ENCODE measurements around the gene UNC13A.

The UNC13A gene

GRCh38 chr19:17655751-17656472 is 32.2 kb downstream of the UNC13A start:
- no peak for TF ChIP-seq EZH2 (IDR thresholded peaks at IDR 0.05; ENCODE audit: borderline replicate concordance, low read depth, low read length, severe bottlenecking)
- no peak for TF ChIP-seq CTCF (IDR thresholded peaks at IDR 0.05; ENCODE audit: borderline replicate concordance, extremely low read depth, low read length, poor library complexity, severe bottlenecking)
- no peak overlapping the region for H3K27ac ChIP-seq (ENCODE audit: low read length)
- no peak for ATAC-seq (ENCODE audit: insufficient read depth, low read depth)
- H4K20me1 ChIP-seq (ENCODE audit: insufficient read depth, low read length), result no peaks in the 10 kb centered on the region
- no peaks in the 10 kb centered on the region for H3K27me3 ChIP-seq (ENCODE audit: insufficient read depth, low read length, poor library complexity)
- no peak overlapping the region for H2AFZ ChIP-seq (ENCODE audit: low read depth, low read length)
- H3K79me2 ChIP-seq (ENCODE audit: insufficient read depth, low read length), result no peaks in the 10 kb centered on the region
- no peak overlapping the region for H3K9ac ChIP-seq (ENCODE audit: low read depth, low read length)
- DNase-seq, result no peak
- no peak overlapping the region for H3K4me2 ChIP-seq (ENCODE audit: insufficient read depth, low read length)
- H3K4me3 ChIP-seq (ENCODE audit: low read depth in 1 of 2, low read length in 2 of 2), result no peak overlapping the region
- no peaks in the 10 kb centered on the region for H3K36me3 ChIP-seq (ENCODE audit: insufficient read depth, low read length)
- no peaks in the 10 kb centered on the region for H3K4me1 ChIP-seq (ENCODE audit: insufficient read depth, low read length)
- H3K9me3 ChIP-seq (ENCODE audit: insufficient read depth, low read length, severe bottlenecking), result no peaks in the 10 kb centered on the region

GRCh38 chr19:17654993-17655392 is 33.2 kb downstream of the UNC13A start:
- no peaks in the 10 kb centered on the region for H3K4me1 ChIP-seq (ENCODE audit: insufficient read depth, low read length)
- no peak overlapping the region for H3K4me3 ChIP-seq (ENCODE audit: low read depth in 1 of 2, low read length in 2 of 2)
- H3K36me3 ChIP-seq (ENCODE audit: insufficient read depth, low read length), result no peaks in the 10 kb centered on the region
- no peaks in the 10 kb centered on the region for H4K20me1 ChIP-seq (ENCODE audit: insufficient read depth, low read length)
- DNase-seq, result peak; percentile 20
- H3K27me3 ChIP-seq (ENCODE audit: insufficient read depth, low read length, poor library complexity), result no peaks in the 10 kb centered on the region
- no peak for ATAC-seq (ENCODE audit: insufficient read depth, low read depth)
- no peak overlapping the region for H2AFZ ChIP-seq (ENCODE audit: low read depth, low read length)
- no peak overlapping the region for H3K4me2 ChIP-seq (ENCODE audit: insufficient read depth, low read length)
- TF ChIP-seq CTCF (IDR thresholded peaks at IDR 0.05; ENCODE audit: borderline replicate concordance, extremely low read depth, low read length, poor library complexity, severe bottlenecking) (no peak), EZH2 (IDR thresholded peaks at IDR 0.05; ENCODE audit: borderline replicate concordance, low read depth, low read length, severe bottlenecking) (no peak)
- H3K9ac ChIP-seq (ENCODE audit: low read depth, low read length), result no peak overlapping the region
- H3K79me2 ChIP-seq (ENCODE audit: insufficient read depth, low read length), result no peaks in the 10 kb centered on the region
- no peak overlapping the region for H3K27ac ChIP-seq (ENCODE audit: low read length)
- no peaks in the 10 kb centered on the region for H3K9me3 ChIP-seq (ENCODE audit: insufficient read depth, low read length, severe bottlenecking)

GRCh38 chr19:17652627-17653026 is 35.5 kb downstream of the UNC13A start:
- DNase-seq (no peak), ATAC-seq (ENCODE audit: insufficient read depth, low read depth) (no peak)
- Histone ChIP-seq H3K4me3 (ENCODE audit: low read depth in 1 of 2, low read length in 2 of 2) (no peak overlapping the region), H3K36me3 (ENCODE audit: insufficient read depth, low read length) (no peaks in the 10 kb centered on the region), H3K4me2 (ENCODE audit: insufficient read depth, low read length) (no peak overlapping the region), H3K27me3 (ENCODE audit: insufficient read depth, low read length, poor library complexity) (no peaks in the 10 kb centered on the region), H4K20me1 (ENCODE audit: insufficient read depth, low read length) (no peaks in the 10 kb centered on the region), H3K27ac (ENCODE audit: low read length) (no peak overlapping the region), H3K79me2 (ENCODE audit: insufficient read depth, low read length) (no peaks in the 10 kb centered on the region), H3K4me1 (ENCODE audit: insufficient read depth, low read length) (no peaks in the 10 kb centered on the region), H3K9ac (ENCODE audit: low read depth, low read length) (no peak overlapping the region), H2AFZ (ENCODE audit: low read depth, low read length) (no peak overlapping the region), H3K9me3 (ENCODE audit: insufficient read depth, low read length, severe bottlenecking) (no peaks in the 10 kb centered on the region)
- TF ChIP-seq EZH2 (IDR thresholded peaks at IDR 0.05; ENCODE audit: borderline replicate concordance, low read depth, low read length, severe bottlenecking) (no peak), CTCF (IDR thresholded peaks at IDR 0.05; ENCODE audit: borderline replicate concordance, extremely low read depth, low read length, poor library complexity, severe bottlenecking) (no peak)
